G401 (cell line): ENCODE results near the gene PRRX2. TPM values are rescaled to one million over a fixed set of nuclear protein-coding genes. Genes with fewer than 3 reads are reported as not detected.

ENCODE experiments used
- DNase-seq: peaks from one replicate; pipeline ENCODE4 v3.0.0-alpha.2; 2015; ENCODE audit warnings: low spot score
- in situ Hi-C: cut with HindIII; loops from 2 replicates; pipeline ENCODE4 v1.10.0; 2016; ENCODE audit warnings: low sequenced_read_pairs, mixed read lengths
- total RNA-seq: library from RNA; depleted of rRNA; stranded (reverse); fragments of >200 nt; shearing (Covaris generic); gene quantifications from 2 replicates; pipeline ENCODE4 v1.2.3, GENCODE V29; 2014

Gene PRRX2
- total RNA-seq, 1 experiment from 2014 or later = not detected

DNA sequence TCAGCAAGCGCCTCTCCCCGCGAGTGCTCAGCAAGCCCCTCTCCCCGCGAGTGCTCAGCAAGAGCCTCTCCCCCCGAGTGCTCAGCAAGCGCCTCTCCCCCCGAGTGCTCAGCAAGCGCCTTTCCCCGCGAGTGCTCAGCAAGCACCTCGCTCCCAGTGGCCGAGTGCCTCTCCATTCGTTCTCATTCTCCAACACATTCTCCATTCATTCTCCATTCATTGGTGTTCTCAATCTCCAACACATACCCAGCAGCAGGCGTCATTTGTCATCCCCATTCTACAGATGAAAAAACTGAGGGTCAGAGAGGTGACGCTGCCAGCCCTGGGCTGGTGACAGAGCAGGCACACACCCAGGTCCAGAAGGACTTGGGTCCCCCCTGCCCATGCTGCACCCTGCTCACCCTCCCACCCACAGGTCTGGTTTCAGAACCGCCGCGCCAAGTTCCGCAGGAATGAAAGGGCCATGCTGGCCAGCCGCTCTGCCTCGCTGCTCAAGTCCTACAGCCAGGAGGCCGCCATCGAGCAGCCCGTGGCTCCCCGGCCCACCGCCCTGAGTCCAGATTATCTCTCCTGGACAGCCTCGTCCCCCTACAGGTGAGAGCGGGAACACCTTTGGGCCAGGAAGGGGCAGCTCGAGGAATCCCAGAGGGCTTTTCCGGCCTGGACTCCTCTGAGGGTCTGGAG is 54.9 kb downstream of the PRRX2 start:
- no peak for DNase-seq
- in situ Hi-C loops = no loop called here

DNA sequence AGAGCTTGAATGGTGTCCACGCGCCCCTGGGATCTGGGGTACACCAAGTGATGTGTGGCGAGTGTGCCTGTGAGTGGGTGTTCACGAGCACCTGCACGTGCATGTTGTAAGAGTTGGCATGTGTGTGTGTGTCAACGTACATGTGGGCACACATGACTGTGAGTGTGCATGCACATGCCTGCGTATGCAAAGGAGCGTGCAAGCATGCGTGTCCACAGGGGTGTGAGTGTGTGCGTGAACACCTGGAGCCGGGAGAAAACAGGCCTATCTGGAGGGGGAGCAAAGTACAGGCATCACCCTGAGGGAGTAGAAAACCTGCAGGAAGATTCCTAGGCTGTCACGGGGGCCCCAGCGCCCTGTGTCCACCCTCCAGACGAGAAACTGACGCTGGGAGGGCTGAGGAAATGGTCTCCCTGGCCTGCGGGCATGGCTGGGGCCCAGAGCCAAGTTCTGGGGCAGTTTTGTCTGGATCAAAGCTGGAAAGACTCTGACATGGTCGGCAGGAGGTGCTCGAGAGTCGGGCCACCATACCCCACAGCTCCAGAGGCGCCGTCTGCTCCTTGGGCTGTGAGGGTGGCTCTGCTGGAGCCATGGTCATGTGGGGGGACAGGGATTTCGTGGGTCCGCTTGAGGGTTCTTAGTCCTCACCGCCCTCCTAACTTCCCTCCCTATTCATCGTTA is 55.6 kb downstream of the PRRX2 start:
- in situ Hi-C loops = no loop called here
- DNase-seq = no peak

DNA sequence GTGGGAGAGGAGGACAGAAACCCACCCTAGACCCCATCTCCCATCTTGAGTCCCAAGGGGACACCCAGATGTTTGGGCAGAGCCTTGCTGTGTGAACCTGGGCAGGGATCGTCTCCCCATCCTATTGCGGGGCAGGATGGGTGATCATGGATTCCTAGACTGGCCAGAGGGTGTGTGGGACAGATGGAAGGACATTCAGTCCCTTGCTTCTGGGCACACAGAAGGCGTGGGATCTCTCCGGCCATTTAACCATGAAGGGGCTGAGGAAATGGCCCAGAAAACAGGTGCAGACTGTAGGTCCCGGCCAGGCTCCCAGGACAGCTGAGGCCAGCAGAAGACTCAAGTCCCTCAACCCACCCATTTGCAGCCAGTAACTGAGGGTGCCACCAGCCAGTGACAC is 57.5 kb downstream of the PRRX2 start:
- in situ Hi-C loops = no loop called here
- no peak for DNase-seq

DNA sequence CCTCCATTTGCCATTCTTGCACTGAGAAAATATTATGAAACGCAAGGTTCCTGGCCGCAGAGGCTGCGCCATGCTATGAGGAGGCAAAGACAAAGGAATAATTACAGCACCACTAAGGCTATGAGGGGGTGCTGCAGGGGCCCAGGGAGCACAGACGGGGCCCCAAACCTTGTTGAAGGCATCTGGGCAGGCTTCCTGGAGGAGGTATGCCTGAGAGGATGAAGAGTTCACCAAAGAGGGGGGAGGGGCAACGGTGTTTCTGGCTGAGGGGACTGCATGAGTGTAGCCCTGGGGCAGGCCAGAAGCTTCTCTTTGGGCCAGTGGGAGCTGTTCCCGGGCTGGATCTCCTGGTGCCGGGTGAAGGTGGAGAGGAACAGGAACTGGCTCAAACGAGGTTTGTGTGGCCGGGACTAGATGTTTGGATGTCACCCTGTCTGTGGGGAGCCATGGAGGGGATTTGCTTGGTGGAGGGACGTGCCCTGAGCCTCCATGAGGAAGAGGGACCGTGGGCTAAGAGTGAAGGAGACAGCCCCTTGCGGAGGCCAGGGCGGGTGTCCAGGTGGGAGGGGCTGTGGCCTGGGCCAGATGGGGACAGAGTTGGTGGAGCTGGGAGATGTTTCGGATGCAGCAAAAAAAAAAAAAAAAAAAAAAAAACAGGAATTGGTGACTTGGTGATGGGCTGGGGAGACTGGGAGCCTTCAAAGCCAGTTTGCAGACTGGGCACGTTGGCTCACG is 59.2 kb downstream of the PRRX2 start:
- in situ Hi-C loops = loop anchor here (5.0 kb wide), 1 partner anchor 53 kb away; no protein-coding TSS in a partner anchor
- DNase-seq = no peak

DNA sequence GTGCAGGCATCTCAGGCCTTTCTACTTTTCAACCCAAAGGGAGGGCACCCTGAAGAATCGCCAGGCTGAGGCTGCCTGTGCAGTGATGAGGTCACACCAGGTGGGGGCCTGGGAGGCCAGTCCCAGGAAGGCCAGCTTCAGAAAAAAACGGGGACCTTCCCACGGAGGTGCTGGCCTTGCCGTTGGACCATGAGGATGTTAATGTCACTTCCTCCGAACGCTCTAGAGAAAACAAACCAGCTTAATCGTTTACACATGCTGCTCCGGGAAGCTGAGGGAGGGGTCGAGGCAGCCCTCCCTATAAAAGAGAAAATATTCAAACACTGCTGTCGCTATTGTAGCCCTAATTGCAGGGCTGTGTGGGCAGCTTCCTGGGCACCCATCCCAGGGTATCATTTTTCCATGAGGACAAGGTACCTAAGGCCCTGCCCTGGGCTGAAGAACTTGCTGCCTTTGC is 60.4 kb downstream of the PRRX2 start:
- no peak for DNase-seq
- in situ Hi-C loops = loop anchor here (5.0 kb wide), 1 partner anchor 51 kb away; no protein-coding TSS in a partner anchor

DNA sequence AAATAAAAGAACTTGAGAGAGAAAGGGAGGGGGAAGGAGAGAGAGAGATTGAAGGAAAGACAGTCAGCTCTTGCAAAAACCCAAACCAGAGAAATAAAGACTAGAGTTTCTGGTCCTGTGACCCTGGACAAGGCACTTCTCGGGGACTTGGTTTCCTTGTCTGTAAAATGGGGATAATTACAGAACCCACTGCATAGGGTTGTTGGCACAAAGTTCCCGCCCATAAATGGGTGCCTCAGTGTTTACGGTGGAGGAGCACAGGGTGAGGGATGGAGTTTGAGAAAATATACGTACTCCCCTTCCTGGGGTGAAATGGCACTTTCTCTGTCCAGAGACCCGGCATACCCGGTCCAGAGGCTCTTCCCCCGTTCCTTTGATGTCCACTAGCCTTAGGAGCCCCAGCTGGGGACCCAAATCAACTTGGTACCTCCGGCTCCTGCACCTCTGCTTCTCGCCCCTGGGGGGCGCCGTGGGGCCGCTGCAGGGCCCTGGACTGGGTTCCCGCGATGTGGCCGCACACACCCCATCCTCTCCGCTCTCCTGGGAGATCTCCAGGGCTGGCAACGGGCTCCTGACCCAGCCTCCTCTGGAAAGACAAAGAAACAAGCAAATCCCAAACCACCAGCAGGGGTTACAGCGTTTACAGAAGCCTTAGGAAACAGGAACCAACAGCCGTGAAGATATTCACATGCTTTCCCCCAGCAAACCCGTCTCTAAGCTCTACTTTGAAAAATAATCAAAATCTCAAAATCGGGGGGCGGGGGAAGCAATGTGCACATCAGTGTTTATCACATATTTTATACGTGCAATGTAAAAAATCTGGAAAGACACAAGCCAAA is 61.1 kb downstream of the PRRX2 start:
- in situ Hi-C loops = loop anchor here (5.0 kb wide), 1 partner anchor 51 kb away; no protein-coding TSS in a partner anchor
- DNase-seq = peak; percentile 44

DNA sequence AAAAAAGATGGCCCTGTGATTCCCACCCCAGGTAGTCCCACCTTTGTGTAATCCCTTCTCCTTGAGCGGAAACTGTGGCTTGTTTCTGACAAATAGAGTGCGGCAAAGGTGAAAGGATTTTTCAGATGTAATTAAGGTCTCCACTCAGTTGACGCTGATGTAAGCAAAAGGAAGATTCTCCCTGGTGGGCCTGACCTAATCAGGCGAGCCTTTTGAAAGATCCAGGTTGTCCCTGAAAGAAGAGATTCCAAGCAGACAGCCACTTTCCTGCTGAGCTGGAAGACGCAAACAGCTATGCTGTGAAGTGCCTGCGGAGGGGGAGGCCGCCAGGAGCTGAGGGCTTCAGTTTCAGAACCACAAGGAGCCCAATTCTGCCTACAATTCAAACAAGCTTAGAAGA is 63.3 kb downstream of the PRRX2 start:
- DNase-seq = no peak

DNA sequence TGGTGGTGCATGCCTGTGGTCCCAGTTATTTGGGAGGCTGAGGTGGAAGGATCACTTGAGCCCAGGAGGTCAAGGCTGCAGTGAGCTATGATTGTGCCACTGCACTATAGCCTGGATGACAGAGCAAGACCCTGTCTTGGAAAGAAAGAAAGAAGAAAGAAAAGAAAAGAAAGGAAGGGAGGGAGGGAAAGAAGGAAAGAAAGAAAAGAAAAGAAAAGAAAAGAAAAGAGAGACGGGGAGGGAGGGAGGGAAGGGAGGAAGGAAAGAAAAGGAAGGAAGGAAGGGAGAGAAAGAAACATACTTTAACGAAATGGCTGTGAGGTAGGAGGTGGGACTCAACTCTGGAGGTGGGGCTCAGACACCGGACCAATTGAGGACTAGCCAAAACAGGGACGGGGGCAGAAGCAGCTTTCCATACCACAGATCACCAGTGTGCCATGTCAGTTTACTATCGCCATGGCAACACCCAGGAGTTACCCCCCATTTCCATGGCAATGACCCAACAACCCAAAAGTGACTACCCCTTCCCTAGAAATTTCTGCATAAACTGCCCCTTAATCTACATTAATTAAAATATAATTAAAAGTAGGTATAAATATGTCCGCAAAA is 66.1 kb downstream of the PRRX2 start:
- in situ Hi-C loops = no loop called here
- no peak for DNase-seq

More for the DNA sequence above, 63.3 kb downstream of the PRRX2 start:
- in situ Hi-C loops = loop anchor here (5.0 kb wide), 1 partner anchor 49 kb away; no protein-coding TSS in a partner anchor

DNA sequence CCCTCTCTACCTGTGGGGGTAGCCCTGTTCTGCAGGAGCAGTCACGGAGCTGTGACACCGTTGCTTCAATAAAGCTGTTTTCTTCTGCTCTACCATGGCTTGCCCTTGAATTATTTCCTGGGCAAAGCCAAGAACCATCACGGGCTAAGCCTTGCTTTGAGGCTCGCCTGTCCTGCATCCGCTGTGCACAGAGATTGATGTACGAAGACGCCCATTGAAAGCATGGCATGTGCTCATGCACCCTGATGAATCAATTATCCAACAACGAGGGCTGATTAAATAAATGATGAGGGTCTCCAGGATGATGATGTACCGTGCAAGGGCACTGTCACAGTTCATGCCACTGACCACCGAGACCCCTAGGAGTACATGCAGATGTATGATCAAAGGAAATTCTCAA is 66.7 kb downstream of the PRRX2 start:
- no peak for DNase-seq
- in situ Hi-C loops = no loop called here

DNA sequence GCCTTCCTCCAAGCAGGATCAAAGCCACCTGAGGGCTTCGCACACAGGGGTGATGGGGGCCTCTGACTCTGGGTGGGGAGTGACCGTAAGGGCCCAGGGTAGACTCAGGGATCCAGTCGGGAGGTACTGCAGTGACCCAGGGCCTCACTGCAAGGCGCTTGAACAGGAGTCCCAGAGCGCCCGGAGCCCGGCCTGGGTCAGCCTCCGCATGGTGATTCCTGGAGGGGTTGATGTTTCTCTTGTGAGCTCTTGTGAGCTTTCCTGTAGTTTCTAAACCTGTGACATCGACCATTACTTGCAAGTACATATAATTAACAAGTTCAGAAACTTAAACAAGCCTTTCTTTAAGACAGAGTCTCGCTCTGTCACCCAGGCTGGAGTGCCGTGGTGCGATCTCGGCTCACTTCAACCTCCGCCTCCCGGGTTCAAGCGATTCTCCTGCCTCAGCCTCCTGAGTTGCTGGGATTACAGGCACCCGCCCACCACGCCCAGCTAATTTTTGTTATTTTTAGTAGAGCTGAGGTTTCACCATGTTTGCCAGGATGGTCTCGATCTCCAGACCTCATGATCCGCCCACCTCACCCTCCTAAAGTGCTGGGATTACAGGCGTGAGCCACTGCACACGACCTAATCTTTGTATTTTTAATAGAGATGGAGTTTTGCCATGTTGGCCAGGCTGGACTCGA is 67.6 kb downstream of the PRRX2 start:
- in situ Hi-C loops = no loop called here

DNA sequence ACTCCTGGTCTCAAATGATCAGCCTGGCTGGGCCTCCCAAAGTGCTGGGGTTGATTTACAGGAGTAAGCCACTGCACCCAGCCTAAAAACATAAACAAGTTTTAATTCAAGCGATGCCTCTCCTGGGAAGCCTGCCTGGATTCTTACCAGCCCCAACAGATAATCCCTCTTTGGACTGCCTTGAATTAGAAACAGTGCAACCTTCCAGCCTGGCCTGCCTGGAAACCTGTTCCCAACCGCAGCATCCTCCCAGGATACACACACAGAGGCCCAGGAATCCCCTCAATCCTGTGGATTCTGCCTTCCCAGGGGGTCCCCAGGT is 68.1 kb downstream of the PRRX2 start:
- no peak for DNase-seq
- in situ Hi-C loops = no loop called here

More for the DNA sequence above, 67.6 kb downstream of the PRRX2 start:
- no peak for DNase-seq

DNA sequence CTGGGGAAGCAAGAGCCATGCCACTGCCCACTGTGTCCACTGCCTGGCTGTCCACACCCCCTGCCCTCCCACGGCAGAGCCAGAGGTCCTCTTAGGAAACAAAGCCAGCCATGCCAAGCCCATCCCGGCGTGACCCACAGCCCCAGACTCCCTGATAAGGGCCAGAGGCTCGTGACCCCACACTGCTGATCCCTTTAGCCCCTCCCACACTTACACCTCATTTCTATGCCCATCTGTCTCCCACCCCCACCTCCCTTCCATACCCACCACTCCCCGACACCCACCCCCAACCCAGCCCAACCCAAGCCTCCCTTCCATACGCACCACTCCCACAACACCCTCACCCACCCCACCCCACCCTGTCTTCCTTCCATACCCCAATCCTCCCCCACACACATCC is 70.1 kb downstream of the PRRX2 start:
- in situ Hi-C loops = no loop called here
- no peak for DNase-seq

DNA sequence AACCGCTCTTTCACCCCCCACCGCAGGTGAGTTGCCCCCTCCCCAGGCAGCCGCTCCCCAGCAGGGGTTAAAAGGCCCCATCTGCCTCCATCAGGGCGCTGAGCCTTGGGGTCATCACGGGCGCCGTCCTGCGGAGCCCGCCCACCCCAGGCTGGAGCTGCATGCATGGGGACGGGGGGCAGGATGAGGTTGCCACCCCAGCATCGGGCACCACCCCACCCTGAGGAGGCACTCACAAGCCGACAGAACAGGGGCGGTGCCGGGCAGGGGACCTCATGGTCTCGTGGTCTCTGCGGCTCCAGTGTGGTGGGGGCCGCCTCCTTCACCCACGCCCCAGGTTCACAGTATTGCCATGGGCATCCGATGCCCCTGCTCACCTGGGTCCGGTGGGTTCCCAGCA is 70.9 kb downstream of the PRRX2 start:
- no peak for DNase-seq
- in situ Hi-C loops = no loop called here

DNA sequence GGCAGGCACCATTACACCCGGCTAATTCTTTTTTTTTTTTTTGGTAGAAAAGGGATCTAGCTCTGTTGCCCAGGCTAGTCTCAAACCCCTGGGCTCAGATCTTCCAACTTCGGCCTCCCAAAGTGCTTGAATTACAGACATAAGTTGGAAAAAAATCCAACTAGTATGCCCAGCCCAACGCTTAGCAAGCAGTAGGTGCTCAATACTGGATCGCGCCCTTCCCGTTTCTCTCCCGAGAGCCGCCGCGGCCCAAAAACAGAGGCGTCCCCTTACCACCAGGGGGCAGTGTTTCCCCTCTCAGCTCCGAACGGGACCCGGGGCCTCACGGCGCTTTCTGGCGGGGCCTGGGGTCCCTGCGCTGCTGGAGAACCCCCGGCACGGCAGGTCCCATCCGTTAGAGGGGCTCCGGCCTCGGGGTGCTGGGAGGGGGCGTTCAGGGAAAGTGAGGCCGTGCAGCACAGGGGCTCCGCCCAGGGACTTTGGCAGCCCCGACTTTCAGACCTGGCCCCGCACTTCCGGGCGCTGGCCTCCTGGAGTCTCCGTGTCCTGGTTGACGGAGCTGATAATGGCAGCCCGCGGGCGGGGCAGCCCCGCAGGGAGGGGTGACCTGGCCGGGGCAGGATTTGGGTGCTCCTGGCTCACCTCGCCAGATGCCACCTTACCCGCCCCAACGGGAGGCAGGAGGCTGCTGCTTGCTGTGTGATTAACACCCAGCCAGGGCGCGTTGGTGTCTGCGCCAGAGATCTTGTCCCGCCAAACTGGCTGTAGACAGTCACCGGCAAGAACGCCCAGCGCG is 72.2 kb downstream of the PRRX2 start:
- in situ Hi-C loops = no loop called here

DNA sequence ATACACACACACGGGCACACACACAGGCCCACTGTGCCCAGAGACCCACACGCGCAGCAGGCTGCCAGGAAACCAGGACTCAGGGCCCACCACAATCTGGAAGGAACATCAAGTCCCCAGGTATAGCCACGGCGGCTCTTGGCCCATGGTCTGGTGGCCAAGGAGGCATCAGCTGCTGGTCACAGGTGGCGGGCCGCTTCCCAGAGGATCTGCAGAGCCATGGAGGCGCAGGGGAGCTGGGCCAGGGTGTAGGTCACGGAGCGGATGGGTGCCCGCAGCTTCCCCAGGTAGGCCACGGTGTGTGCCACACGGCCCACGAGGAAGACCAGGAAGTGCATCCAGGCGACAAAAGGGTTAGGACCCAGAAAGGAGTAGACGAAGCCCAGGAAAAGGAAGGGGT is 74.0 kb downstream of the PRRX2 start:
- in situ Hi-C loops = no loop called here
- DNase-seq = no peak

More for the DNA sequence above, 72.2 kb downstream of the PRRX2 start:
- DNase-seq = peak; percentile 81

DNA sequence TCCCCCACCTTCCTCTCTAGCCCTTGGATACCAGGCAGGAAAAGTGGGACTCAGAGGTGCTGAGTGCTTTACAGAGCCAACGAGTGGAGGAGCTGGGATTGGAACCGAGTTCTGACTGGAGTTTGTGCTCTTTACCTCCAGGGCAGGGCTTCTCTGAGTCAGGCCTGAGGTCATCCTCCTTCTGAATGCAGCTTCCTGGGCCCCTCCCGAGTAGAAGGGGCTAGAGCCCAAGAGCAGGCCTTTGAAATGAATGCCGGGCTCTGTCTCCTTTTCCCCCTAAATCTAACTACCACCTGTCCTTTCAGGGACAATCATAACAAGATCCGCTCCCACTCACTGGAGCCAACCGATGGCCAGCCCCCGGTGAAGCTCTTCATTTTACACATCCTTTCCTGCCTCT is 74.7 kb downstream of the PRRX2 start:
- in situ Hi-C loops = no loop called here
- DNase-seq = no peak

DNA sequence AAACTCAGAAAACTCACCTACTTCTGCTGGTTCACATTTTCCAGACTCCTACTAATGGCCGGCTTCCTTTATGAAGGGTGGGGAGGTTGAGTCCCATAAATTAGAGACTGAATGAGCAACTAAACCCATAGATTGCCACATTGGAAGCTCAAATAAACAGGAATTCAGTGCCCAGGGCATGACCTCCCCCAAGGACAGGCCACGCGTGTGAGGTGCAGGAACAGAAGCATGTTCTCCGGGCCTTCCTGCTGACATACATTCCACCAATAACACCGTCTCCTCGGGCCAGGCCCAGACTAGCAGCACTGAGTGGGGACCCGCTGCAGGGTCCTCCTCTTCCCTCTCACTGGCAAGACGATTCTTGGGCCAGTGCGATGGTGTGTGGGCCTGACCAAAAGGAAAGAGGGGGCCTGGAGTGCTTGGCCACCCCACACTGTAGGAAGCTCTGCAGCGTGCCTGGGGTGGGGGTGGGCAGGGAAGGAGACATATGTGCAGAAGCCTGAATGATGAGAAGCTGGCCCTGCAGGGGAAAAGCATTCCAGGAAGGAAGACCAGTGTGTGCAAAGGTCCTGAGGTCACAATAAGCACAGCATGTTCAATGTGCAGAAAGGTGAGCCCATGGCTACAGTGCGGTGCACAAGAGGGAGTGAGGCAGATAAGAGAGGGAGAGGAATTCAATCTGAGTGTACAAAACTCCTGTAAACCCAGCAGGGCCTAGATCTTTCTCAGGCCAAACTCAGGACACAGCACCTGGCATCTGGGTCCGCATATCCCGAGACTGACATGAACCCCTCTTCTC is 75.4 kb downstream of the PRRX2 start:
- no peak for DNase-seq
- in situ Hi-C loops = no loop called here
